Ectodermal cell (in vitro differentiated cells): ENCODE results near the gene AP3D1.
"Not testable (repeated sequence)": the region's sequence is repeated elsewhere in the genome, so short reads cannot be mapped to it uniquely, and the experiment has no call there.

Experiments
- H3K27ac ChIP-seq: 2 replicates; pipeline ENCODE4 v1.7.0; 2013; ENCODE audit warnings: mild to moderate bottlenecking, low read depth, low read length; ENCODE audit not compliant: insufficient read depth, poor library complexity, severe bottlenecking
- H3K27me3 ChIP-seq: 2 replicates; pipeline ENCODE4 v1.7.0; 2013; ENCODE audit warnings: mild to moderate bottlenecking, low read length; ENCODE audit not compliant: insufficient read depth, control insufficient read depth, poor library complexity, severe bottlenecking
- H3K36me3 ChIP-seq: one replicate; pipeline ENCODE4 v1.7.0; 2013; ENCODE audit warnings: low read length; ENCODE audit not compliant: control insufficient read depth, insufficient read depth
- H3K4me1 ChIP-seq: one replicate; pipeline ENCODE4 v1.7.0; 2013; ENCODE audit warnings: low read length; ENCODE audit not compliant: control insufficient read depth, insufficient read depth
- H3K4me3 ChIP-seq: 2 replicates; pipeline ENCODE4 v1.7.0; 2013; ENCODE audit warnings: low read depth, low read length, control low read depth; ENCODE audit not compliant: insufficient read depth
- H3K9me3 ChIP-seq: 2 replicates; pipeline ENCODE4 v1.7.0; 2013; ENCODE audit warnings: mild to moderate bottlenecking, low read length, moderate library complexity; ENCODE audit not compliant: control insufficient read depth
- WGBS, 2 experiments: methylation state at CpG; one replicate each; pipeline ENCODE4 v1.1.7; 2013; ENCODE audit warnings: missing lambda C conversion rate in 2 of 2; 5-methylcytosine and 5-hydroxymethylcytosine counted together

Gene AP3D1

GRCh38 chr19:2128252-2128651 lies 23.1 kb downstream of the AP3D1 start:
- not testable (repeated sequence) for H3K27ac ChIP-seq, H3K4me3 ChIP-seq, H3K4me1 ChIP-seq, H3K9me3 ChIP-seq, H3K27me3 ChIP-seq
- H3K36me3 ChIP-seq: peaks cover 21% of the 10 kb centered on the region
- 82 to 85% methylated on average over 22 to 24 of the region's 34 CpGs for WGBS, 2 experiments

GRCh38 chr19:2127758-2128157 lies 23.6 kb downstream of the AP3D1 start:
- Histone ChIP-seq H3K4me3 (no peak overlapping the region), H3K36me3 (peaks cover 26% of the 10 kb centered on the region)
- WGBS, 2 experiments: 86% methylated on average over 19 of the region's 19 CpGs

GRCh38 chr19:2126879-2127518 lies 24.4 kb downstream of the AP3D1 start:
- no peak overlapping the region for H3K27ac ChIP-seq
- no peaks in the 10 kb centered on the region for H3K4me1 ChIP-seq
- 96 to 97% methylated on average over 24 of the region's 24 CpGs for WGBS, 2 experiments
- no peak overlapping the region for H3K4me3 ChIP-seq
- H3K9me3 ChIP-seq: no peaks in the 10 kb centered on the region
- H3K27me3 ChIP-seq: no peaks in the 10 kb centered on the region
- peaks cover 28% of the 10 kb centered on the region for H3K36me3 ChIP-seq

More at GRCh38 chr19:2127758-2128157, 23.6 kb downstream of the AP3D1 start:
- Histone ChIP-seq H3K4me1 (no peaks in the 10 kb centered on the region), H3K9me3 (no peaks in the 10 kb centered on the region), H3K27ac (no peak overlapping the region), H3K27me3 (no peaks in the 10 kb centered on the region)

GRCh38 chr19:2123682-2124387 lies 27.5 kb downstream of the AP3D1 start:
- H3K27ac ChIP-seq: no peak overlapping the region
- H3K4me1 ChIP-seq: no peaks in the 10 kb centered on the region
- H3K27me3 ChIP-seq: no peaks in the 10 kb centered on the region
- H3K9me3 ChIP-seq: no peaks in the 10 kb centered on the region
- peaks cover 35% of the 10 kb centered on the region for H3K36me3 ChIP-seq
- 92% methylated on average over 25 of the region's 25 CpGs for WGBS, 2 experiments
- H3K4me3 ChIP-seq: no peak overlapping the region

GRCh38 chr19:2122982-2123381 lies 28.4 kb downstream of the AP3D1 start:
- H3K27me3 ChIP-seq: no peaks in the 10 kb centered on the region
- H3K27ac ChIP-seq: no peak overlapping the region
- no peaks in the 10 kb centered on the region for H3K9me3 ChIP-seq
- H3K36me3 ChIP-seq: peaks cover 44% of the 10 kb centered on the region
- H3K4me1 ChIP-seq: no peaks in the 10 kb centered on the region
- 95% methylated on average over 10 of the region's 10 CpGs for WGBS, 2 experiments
- H3K4me3 ChIP-seq: no peak overlapping the region

GRCh38 chr19:2122251-2122650 lies 29.1 kb downstream of the AP3D1 start:
- WGBS, 2 experiments: 94 to 95% methylated on average over 15 of the region's 15 CpGs
- Histone ChIP-seq H3K36me3 (peaks cover 51% of the 10 kb centered on the region), H3K4me1 (no peaks in the 10 kb centered on the region), H3K9me3 (no peaks in the 10 kb centered on the region), H3K27ac (no peak overlapping the region), H3K4me3 (no peak overlapping the region), H3K27me3 (no peaks in the 10 kb centered on the region)

- no peak overlapping the region for H3K27ac ChIP-seq
- no peaks in the 10 kb centered on the region for H3K9me3 ChIP-seq
- H3K27me3 ChIP-seq: no peaks in the 10 kb centered on the region
- H3K4me3 ChIP-seq: no peak overlapping the region
- 95 to 96% methylated on average over 27 of the region's 27 CpGs for WGBS, 2 experiments
- H3K36me3 ChIP-seq: peaks cover 58% of the 10 kb centered on the region
- H3K4me1 ChIP-seq: no peaks in the 10 kb centered on the region
Measured at GRCh38 chr19:2121416-2122051, 29.8 kb downstream of the AP3D1 start.

- no peaks in the 10 kb centered on the region for H3K4me1 ChIP-seq
- peaks cover 61% of the 10 kb centered on the region for H3K36me3 ChIP-seq
- no peak overlapping the region for H3K4me3 ChIP-seq
- no peaks in the 10 kb centered on the region for H3K27me3 ChIP-seq
- 97 to 98% methylated on average over 26 of the region's 26 CpGs for WGBS, 2 experiments
- H3K9me3 ChIP-seq: no peaks in the 10 kb centered on the region
- no peak overlapping the region for H3K27ac ChIP-seq
Measured at GRCh38 chr19:2120821-2121220, 30.5 kb downstream of the AP3D1 start.

GRCh38 chr19:2119921-2120785 lies 31.2 kb downstream of the AP3D1 start:
- Histone ChIP-seq H3K4me1 (no peaks in the 10 kb centered on the region), H3K36me3 (peaks cover 68% of the 10 kb centered on the region), H3K9me3 (no peaks in the 10 kb centered on the region), H3K27ac (no peak overlapping the region), H3K4me3 (no peak overlapping the region), H3K27me3 (no peaks in the 10 kb centered on the region)
- 96 to 97% methylated on average over 31 of the region's 31 CpGs for WGBS, 2 experiments

- no peaks in the 10 kb centered on the region for H3K27me3 ChIP-seq
- peaks cover 74% of the 10 kb centered on the region for H3K36me3 ChIP-seq
- no peak overlapping the region for H3K27ac ChIP-seq
- no peaks in the 10 kb centered on the region for H3K9me3 ChIP-seq
- H3K4me1 ChIP-seq: no peaks in the 10 kb centered on the region
- whole genome bisulfite sequencing, 2 experiments: 96% methylated on average over 18 of the region's 18 CpGs
- H3K4me3 ChIP-seq: no peak overlapping the region
Measured at GRCh38 chr19:2118438-2118837, 32.9 kb downstream of the AP3D1 start.
